C4-2B (cell line): Measurements from ENCODE around the gene SYT1.

Experiments
- ZFX ChIP-seq: fragments of 450-650 bp; IDR thresholded peaks from 2 replicates; pipeline ENCODE4 v1.6.1; 2017
- TF ChIP-seq, protein P1 (sequence below): fragments of 450-650 bp; conservative IDR thresholded peaks from 2 replicates; pipeline ENCODE4 v1.5.1; 2017; ENCODE audit warnings: mild to moderate bottlenecking

DNA sequence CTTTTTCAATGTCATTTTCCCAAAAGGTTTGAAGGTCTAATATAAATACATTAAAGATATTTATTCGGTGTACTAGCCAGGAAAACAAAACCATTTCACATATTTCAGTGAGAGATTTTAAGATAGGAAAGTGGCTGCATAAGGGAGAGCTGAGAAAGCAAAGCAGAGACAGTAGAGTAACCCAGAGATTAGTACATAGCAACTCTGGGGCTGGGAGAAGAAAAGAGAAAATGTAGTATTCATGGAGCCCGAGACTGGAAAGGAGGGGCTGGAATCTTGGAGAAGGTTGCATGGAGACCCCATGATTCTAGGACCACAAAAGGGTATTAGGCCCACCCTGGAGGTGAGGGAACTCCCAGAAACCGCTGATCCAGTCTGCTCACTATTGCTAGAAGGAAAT lies 589.2 kb downstream of the SYT1 start:
- TF ChIP-seq, protein P1, sequence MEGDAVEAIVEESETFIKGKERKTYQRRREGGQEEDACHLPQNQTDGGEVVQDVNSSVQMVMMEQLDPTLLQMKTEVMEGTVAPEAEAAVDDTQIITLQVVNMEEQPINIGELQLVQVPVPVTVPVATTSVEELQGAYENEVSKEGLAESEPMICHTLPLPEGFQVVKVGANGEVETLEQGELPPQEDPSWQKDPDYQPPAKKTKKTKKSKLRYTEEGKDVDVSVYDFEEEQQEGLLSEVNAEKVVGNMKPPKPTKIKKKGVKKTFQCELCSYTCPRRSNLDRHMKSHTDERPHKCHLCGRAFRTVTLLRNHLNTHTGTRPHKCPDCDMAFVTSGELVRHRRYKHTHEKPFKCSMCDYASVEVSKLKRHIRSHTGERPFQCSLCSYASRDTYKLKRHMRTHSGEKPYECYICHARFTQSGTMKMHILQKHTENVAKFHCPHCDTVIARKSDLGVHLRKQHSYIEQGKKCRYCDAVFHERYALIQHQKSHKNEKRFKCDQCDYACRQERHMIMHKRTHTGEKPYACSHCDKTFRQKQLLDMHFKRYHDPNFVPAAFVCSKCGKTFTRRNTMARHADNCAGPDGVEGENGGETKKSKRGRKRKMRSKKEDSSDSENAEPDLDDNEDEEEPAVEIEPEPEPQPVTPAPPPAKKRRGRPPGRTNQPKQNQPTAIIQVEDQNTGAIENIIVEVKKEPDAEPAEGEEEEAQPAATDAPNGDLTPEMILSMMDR = no peak
- no peak for TF ChIP-seq ZFX
